Right atrium auricular region (tissue), 2 donors: Measurements from ENCODE around the gene RNF157. TPM values are rescaled to one million over a fixed set of nuclear protein-coding genes. Genes with fewer than 3 reads are reported as not detected.
"Not testable (repeated sequence)": the region's sequence is repeated elsewhere in the genome, so short reads cannot be mapped to it uniquely, and the experiment has no call there.

Experiments used
- DNase-seq: peaks from one replicate; pipeline ENCODE4 v3.0.0-alpha.2; 2019; ENCODE audit warnings: low spot score
- H3K27ac ChIP-seq, 2 donors: fragments of 200-600 bp; sonication (generic); 1 replicate in 1 of 2; 2 replicates in 1 of 2; pipeline ENCODE4 v1.5.1; 2016 to 2019
- H3K27me3 ChIP-seq, 2 donors: fragments of 200-600 bp; sonication (generic); one replicate each; pipeline versions ENCODE4 v1.5.1 to v1.6.0; 2017 to 2019
- H3K36me3 ChIP-seq: fragments of 200-600 bp; sonication (generic); one replicate; pipeline ENCODE4 v1.5.1; 2016
- H3K4me1 ChIP-seq, 2 donors: fragments of 200-600 bp; sonication (generic); one replicate each; pipeline versions ENCODE4 v1.5.1 to v1.6.0; 2017 to 2019
- H3K4me3 ChIP-seq, 2 donors: fragments of 200-600 bp; sonication (generic); 1 replicate in 1 of 2; 2 replicates in 1 of 2; pipeline ENCODE4 v1.5.1; 2017 to 2019; ENCODE audit warnings: mild to moderate bottlenecking in 1 of 2, moderate library complexity in 1 of 2
- H3K9me3 ChIP-seq, 2 donors: fragments of 200-600 bp; sonication (generic); one replicate each; pipeline ENCODE4 v1.5.1; 2019
- total RNA-seq, 2 donors: library from RNA; depleted of rRNA; stranded (reverse); fragments of >200 nt; gene quantifications; one replicate each; pipeline ENCODE4 v1.1.0, GENCODE V29; 2016
- TF ChIP-seq, protein P1 (sequence below), 2 donors: fragments of 200-600 bp; sonication (generic); IDR thresholded peaks; one replicate each; pipeline ENCODE4 v1.5.1; 2019; ENCODE audit warnings: antibody characterized with exemption in 2 of 2

Gene RNF157
- total RNA-seq, 2 donors from 2014 or later: 9.5 to 13.0 TPM

DNA sequence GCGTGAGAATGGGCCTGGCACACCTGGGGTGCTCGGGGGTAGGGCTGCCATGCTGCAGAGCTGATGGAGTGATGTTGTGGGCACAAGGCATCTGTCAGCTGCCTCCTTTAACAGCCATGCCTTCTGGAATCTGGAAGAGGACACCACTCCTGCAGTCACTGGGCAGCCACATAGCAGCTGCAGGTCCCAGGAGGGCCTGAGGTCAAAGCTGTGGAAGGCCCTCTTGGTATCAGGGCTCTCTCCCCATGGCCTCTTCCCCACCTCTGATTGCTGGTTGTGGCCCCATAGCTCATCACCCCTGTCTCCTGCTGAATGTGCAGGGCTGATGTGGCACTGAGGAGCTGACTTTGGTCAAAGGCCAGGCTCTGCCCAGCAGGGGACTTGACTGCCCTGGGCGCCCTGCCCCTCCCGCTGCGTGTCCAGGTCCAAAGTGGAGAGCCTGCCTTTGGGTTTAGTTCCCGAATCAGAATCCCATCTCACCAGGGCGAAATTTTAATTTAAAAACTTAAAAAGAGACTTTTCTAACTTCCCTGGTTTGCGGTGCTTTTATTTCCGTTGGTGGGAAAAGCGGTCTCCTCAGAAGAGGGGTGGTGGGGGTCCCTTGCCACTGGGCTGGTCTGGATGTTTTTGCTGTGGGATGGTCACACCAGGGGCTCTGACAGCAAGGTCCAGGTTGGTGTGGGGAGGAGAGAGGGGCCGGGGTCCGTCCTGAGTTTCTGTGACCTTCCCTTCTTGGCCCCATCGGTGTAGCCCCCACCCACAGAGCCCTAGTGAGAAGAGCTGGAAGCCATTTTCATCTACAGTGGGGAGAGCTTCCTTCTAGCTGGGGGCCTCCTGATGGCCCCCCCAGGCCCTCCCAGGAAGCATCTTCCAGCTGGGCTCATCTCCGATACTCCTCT is 30.7 kb upstream of the RNF157 start:
- Histone ChIP-seq H3K36me3 (peaks cover 8% of the 10 kb centered on the region), H3K9me3 (no peaks in the 10 kb centered on the region), H3K4me1 (peaks cover 0 to 79% of the 10 kb centered on the region in 2 donors), H3K27ac (peak overlapping the region in 1 of 2 donors; percentile 58), H3K4me3 (peak overlapping the region in 1 of 2 donors; percentile 35), H3K27me3 (no peaks in the 10 kb centered on the region)
- DNase-seq: no peak
- TF ChIP-seq, protein P1, sequence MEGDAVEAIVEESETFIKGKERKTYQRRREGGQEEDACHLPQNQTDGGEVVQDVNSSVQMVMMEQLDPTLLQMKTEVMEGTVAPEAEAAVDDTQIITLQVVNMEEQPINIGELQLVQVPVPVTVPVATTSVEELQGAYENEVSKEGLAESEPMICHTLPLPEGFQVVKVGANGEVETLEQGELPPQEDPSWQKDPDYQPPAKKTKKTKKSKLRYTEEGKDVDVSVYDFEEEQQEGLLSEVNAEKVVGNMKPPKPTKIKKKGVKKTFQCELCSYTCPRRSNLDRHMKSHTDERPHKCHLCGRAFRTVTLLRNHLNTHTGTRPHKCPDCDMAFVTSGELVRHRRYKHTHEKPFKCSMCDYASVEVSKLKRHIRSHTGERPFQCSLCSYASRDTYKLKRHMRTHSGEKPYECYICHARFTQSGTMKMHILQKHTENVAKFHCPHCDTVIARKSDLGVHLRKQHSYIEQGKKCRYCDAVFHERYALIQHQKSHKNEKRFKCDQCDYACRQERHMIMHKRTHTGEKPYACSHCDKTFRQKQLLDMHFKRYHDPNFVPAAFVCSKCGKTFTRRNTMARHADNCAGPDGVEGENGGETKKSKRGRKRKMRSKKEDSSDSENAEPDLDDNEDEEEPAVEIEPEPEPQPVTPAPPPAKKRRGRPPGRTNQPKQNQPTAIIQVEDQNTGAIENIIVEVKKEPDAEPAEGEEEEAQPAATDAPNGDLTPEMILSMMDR (IDR thresholded peaks at IDR 0.05): no peak

DNA sequence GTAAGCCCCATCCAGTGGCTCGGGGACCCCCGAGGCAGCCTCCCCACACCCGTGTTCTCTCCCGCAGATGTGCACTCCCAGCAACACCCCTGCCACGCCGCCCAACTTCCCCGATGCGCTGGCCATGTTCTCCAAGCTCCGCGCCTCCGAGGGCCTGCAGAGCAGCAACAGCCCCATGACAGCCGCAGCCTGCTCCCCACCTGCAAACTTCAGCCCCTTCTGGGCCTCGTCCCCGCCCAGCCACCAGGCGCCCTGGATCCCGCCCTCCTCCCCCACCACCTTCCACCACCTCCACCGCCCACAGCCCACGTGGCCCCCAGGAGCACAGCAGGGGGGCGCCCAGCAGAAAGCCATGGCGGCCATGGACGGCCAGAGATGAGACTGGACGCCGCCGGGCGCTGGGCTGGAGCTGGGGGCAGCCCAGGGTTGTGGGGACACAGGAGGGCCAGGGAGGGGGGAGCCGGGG is 29.9 kb upstream of the RNF157 start:
- TF ChIP-seq, protein P1 (IDR thresholded peaks at IDR 0.05): no peak
- peak overlapping the region in 1 of 2 donors; percentile 4 for H3K27ac ChIP-seq
- peaks cover 0 to 79% of the 10 kb centered on the region in 2 donors for H3K4me1 ChIP-seq
- DNase-seq: no peak
- no peaks in the 10 kb centered on the region for H3K9me3 ChIP-seq
- H3K36me3 ChIP-seq: peaks cover 8% of the 10 kb centered on the region
- H3K4me3 ChIP-seq: no peak overlapping the region
- no peaks in the 10 kb centered on the region for H3K27me3 ChIP-seq

DNA sequence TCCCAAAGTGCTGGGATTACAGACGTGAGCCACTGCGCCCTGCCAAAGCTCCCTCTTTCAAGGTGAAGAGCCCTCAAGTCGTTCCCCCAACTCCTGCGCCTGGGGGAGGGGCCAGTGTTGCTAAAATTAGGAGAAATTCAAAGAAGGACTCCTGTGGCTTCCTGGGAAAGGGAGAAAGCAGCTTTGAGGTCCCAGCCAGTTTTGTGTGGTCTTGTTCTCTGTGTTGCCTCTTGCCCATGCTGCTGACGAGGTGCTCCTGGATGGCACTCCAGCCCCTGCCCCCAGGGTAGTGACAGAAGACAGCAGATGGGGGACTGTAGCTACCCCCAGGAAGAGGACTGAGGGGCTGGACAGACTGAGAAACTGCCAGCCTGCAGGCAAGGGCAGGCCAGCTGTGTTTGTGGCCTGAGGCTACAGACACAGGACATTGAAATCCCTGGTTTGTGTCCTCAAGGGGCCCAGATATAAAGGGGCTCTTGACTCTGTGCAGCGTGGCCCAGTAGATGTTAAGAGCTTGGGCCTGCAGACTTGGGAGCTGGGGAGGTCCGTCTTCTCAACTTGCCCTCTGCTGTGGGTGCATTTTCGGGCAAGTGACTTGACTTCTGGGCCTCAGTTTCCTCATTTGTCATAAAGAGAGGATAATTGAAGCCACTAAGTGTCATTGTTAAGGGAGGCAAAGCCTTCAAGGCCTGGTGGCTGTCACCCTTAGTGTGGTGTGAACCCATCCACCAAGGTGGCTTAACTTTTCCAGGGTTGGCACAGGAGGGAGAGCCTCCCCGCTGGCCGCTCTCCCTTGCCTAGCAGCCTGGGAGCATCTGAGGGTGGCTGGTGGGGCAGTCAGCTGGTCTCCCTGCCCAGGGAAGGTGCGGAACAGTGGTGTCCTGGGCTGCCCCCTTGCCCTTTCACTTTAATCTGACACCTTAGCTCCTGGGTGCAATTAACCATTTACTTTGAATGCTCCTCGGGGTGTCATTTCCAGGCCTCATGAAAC is 29.0 kb upstream of the RNF157 start:
- Histone ChIP-seq H3K9me3 (no peaks in the 10 kb centered on the region), H3K4me3 (no peak overlapping the region), H3K4me1 (peaks cover 0 to 81% of the 10 kb centered on the region in 2 donors), H3K27ac (peak overlapping the region; percentile 88 to 95), H3K27me3 (no peaks in the 10 kb centered on the region), H3K36me3 (peaks cover 8% of the 10 kb centered on the region)
- DNase-seq: no peak
- TF ChIP-seq, protein P1 (IDR thresholded peaks at IDR 0.05): no peak

- TF ChIP-seq, protein P1 (IDR thresholded peaks at IDR 0.05): no peak
- peak; percentile 94 for DNase-seq
- Histone ChIP-seq H3K27me3 (no peaks in the 10 kb centered on the region), H3K36me3 (peaks cover 8% of the 10 kb centered on the region), H3K9me3 (no peaks in the 10 kb centered on the region), H3K4me1 (peaks cover 0 to 75% of the 10 kb centered on the region in 2 donors), H3K27ac (peak overlapping the region; percentile 88 to 95), H3K4me3 (no peak overlapping the region)
These were observed 27.9 kb upstream of the RNF157 start for GRCh38 chr17:76268015-76268749.

- DNase-seq, H3K36me3 ChIP-seq, H3K4me3 ChIP-seq, H3K9me3 ChIP-seq, H3K27me3 ChIP-seq: not testable (repeated sequence)
- peaks cover 0 to 74% of the 10 kb centered on the region in 2 donors for H3K4me1 ChIP-seq
- H3K27ac ChIP-seq: peak overlapping the region; percentile 88 to 95
These were observed 27.3 kb upstream of the RNF157 start for GRCh38 chr17:76267581-76268001.
